ENCODE data around the gene ANKS3. TPM values are rescaled to one million over a fixed set of nuclear protein-coding genes. Genes with fewer than 3 reads are reported as not detected.

Gene ANKS3
- polyA plus RNA-seq, 1 of the 3 experiments (the other 2 are of a cell fraction): 42.2 TPM

DNA sequence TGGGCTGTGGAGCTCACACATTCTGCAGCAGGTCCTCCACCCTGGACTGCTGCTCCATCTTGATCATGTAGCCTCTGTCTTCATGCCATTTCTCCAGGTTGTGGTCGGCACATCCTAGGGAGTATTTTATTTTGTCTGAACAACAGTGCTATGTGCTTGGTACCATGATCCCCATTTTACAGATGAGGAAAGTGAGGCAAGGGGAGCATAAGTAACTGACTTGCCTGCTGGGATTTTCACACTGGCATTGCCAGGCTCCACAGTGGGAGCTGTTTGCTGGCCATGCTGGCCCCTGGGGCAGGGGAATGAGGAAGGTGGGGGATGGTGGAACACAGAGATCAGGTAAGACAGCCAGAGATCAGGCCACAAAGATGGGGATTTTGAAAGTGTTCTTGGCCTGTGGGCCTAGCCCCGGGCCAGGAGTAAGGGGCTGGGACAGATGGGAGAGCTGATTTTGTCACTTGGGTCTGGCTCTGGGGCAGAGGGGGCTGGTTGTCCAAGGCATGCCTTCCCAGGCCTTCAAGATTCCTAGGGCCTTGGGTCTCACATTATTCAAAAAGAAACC, 42.2 kb upstream of the ANKS3 start (continued):
- TF ChIP-seq ZBTB33 (IDR thresholded peaks at IDR 0.05; ENCODE audit: borderline replicate concordance, low read depth) (no peak), PBX3 (IDR thresholded peaks at IDR 0.05) (no peak), YY1 (IDR thresholded peaks at IDR 0.05; ENCODE audit: low read depth) (no peak), NFIC (IDR thresholded peaks at IDR 0.05; ENCODE audit: borderline replicate concordance) (no peak)

- no peaks in the 10 kb centered on the region for H3K9me2 ChIP-seq
- POLR2A ChIA-PET: no interaction called here
- H3K36me3 ChIP-seq (replicated peaks in 1 of 2; ENCODE audit: control insufficient read depth in 1 of 2, insufficient read depth in 2 of 2, low read length in 1 of 2): no peaks in the 10 kb centered on the region
- no peaks in the 10 kb centered on the region for H4K20me1 ChIP-seq (ENCODE audit: insufficient read depth)
- no peaks in the 10 kb centered on the region for H3K79me2 ChIP-seq (ENCODE audit: insufficient read depth)
- TF ChIP-seq FOXJ3 (CRISPR knock-in tag; IDR thresholded peaks at IDR 0.05) (no peak), GABPA (IDR thresholded peaks at IDR 0.05; ENCODE audit: low read depth) (no peak), EZH2phosphoT487 (IDR thresholded peaks at IDR 0.05; ENCODE audit: borderline replicate concordance, low read depth) (no peak), EP300 (IDR thresholded peaks at IDR 0.05; ENCODE audit: borderline replicate concordance in 1 of 2, low read depth in 1 of 2, low read length in 1 of 2) (no peak), USF1 (IDR thresholded peaks at IDR 0.05; ENCODE audit: borderline replicate concordance, low read depth) (no peak), POLR2AphosphoS5 (IDR thresholded peaks at IDR 0.05; ENCODE audit: low read depth, low read length) (no peak), CTCF (IDR thresholded peaks at IDR 0.05) (no peak)
- H3F3A ChIP-seq (replicated peaks; ENCODE audit: insufficient read depth): no peaks in the 10 kb centered on the region
- H3K27me3 ChIP-seq (ENCODE audit: insufficient read depth): no peaks in the 10 kb centered on the region
- no peak overlapping the region for H3K4me2 ChIP-seq
- H3K4me3 ChIP-seq (ENCODE audit: low read depth in 2 of 2, low read length in 1 of 2): no peak overlapping the region
- peaks cover 0 to 8% of the 10 kb centered on the region in 2 experiments; a peak in 1 of 4 replicates for H3K4me1 ChIP-seq (ENCODE audit: control insufficient read depth in 1 of 2, insufficient read depth in 2 of 2, low read depth in 1 of 2, low read length in 1 of 2)
- H2AFZ ChIP-seq (ENCODE audit: low read depth): no peak overlapping the region
- CTCF ChIA-PET: no interaction called here
- no peak overlapping the region; a peak in 1 of 4 replicates for H3K27ac ChIP-seq (ENCODE audit: low read depth in 2 of 2, low read length in 1 of 2)
- H3K9me3 ChIP-seq: no peaks in the 10 kb centered on the region
- 60% methylated on average over 1 of the region's 13 CpGs for WGBS (ENCODE audit: low lambda C conversion rate)
- H3K9ac ChIP-seq: no peak overlapping the region
- no peak for DNase-seq
Observed at GRCh38 chr16:4775005-4775404, 40.9 kb upstream of the ANKS3 start.
